Colonic mucosa (tissue), 4 donors: ENCODE data around the gene SRP9. TPM values are rescaled to one million over a fixed set of nuclear protein-coding genes. Genes with fewer than 3 reads are reported as not detected.
"Not testable (repeated sequence)": the region's sequence is repeated elsewhere in the genome, so short reads cannot be mapped to it uniquely, and the experiment has no call there.

Experiments used
- DNase-seq: peaks from one replicate; pipeline ENCODE4 v3.0.0-alpha.2; 2020
- H3K27ac ChIP-seq: fragments of 200-600 bp; one replicate; pipeline ENCODE4 v1.8.0; 2021
- H3K27me3 ChIP-seq: fragments of 200-600 bp; one replicate; pipeline ENCODE4 v1.8.0; 2021
- H3K36me3 ChIP-seq: fragments of 200-600 bp; one replicate; pipeline ENCODE4 v1.8.0; 2021
- H3K4me1 ChIP-seq: fragments of 200-600 bp; one replicate; pipeline ENCODE4 v1.8.0; 2021; ENCODE audit warnings: mild to moderate bottlenecking
- H3K4me3 ChIP-seq: fragments of 200-600 bp; one replicate; pipeline ENCODE4 v1.8.0; 2021
- H3K9ac ChIP-seq, 2 donors: one replicate each; pipeline ENCODE4 v1.7.0; 2013; ENCODE audit warnings: control low read depth in 2 of 2, low read depth in 2 of 2, low read length in 2 of 2
- H3K9me3 ChIP-seq: fragments of 200-600 bp; one replicate; pipeline ENCODE4 v1.8.0; 2021
- intact Hi-C: fragments of 100-400 bp; cut with DNase I; formaldehyde crosslinking; loops from one replicate; pipeline ENCODE4 v1.14.1; 2022
- total RNA-seq, 2 donors: library from RNA; stranded (reverse); fragmentation: NEBNext Ultra II Directional in 1 of 2; extraction: Animal tissue kit (Norgen Biotek cat#: 25700) in 1 of 2; gene quantifications; one replicate each; pipeline ENCODE4 v1.2.1, GENCODE V29; 2021
- TF ChIP-seq, protein P1 (sequence below): fragments of 200-600 bp; IDR thresholded peaks from one replicate; pipeline ENCODE4 v1.8.0; 2022; ENCODE audit warnings: antibody characterized with exemption, mild to moderate bottlenecking
- donor health status: healthy.
- donor health status: DM: no; HTN: no; CAD: no.
- donor health status: DM: no; HTN: no; CAD: no.

The SRP9 gene
- total RNA-seq, 2 donors from 2014 or later = 233 to 264 TPM

DNA sequence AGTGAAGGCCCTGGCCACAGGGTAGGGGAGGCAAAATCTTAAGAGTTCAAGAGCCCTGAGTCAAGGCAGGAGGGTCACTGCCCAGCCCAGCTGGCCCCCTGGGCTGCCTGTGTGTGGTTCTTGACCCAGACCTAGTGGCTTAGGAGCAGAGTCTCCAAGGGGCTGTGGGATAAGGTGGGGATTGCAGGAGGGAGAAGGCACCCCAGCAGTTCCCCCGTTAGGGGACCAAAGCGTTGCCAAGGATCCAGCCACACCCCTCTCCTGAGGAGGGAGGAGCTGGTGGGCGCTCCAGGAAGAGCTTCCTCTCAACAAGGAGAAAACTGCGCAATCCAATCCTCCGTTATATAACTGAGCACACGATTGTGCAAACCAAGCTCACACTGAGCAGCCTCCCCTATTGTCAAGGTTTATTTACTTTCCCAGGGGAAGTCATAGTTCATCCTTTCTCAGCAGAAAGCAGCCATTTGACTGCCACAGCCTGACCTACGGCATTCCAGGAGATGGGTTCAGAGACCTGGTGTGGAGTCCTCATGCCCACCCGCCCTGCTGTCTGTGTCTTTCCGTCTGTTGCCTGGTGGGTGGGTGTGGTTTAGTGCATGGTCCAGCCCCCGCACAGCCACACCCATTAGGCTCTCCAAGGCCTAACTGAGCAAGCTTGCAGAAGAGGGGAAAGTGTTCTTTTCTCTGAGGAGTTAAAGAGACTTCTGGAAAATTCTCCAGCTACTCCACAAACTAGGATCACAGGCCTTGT lies 35.8 kb downstream of the SRP9 start:
- intact Hi-C loops = no loop called here
- Histone ChIP-seq H3K4me1 (peaks cover 35% of the 10 kb centered on the region), H3K4me3 (no peak overlapping the region), H3K9ac (peak overlapping the region; percentile 20 to 49), H3K36me3 (no peaks in the 10 kb centered on the region), H3K9me3 (no peaks in the 10 kb centered on the region), H3K27me3 (no peaks in the 10 kb centered on the region), H3K27ac (peak overlapping the region; percentile 74)
- peak; percentile 76 for DNase-seq
- TF ChIP-seq, protein P1, sequence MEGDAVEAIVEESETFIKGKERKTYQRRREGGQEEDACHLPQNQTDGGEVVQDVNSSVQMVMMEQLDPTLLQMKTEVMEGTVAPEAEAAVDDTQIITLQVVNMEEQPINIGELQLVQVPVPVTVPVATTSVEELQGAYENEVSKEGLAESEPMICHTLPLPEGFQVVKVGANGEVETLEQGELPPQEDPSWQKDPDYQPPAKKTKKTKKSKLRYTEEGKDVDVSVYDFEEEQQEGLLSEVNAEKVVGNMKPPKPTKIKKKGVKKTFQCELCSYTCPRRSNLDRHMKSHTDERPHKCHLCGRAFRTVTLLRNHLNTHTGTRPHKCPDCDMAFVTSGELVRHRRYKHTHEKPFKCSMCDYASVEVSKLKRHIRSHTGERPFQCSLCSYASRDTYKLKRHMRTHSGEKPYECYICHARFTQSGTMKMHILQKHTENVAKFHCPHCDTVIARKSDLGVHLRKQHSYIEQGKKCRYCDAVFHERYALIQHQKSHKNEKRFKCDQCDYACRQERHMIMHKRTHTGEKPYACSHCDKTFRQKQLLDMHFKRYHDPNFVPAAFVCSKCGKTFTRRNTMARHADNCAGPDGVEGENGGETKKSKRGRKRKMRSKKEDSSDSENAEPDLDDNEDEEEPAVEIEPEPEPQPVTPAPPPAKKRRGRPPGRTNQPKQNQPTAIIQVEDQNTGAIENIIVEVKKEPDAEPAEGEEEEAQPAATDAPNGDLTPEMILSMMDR = no peak

DNA sequence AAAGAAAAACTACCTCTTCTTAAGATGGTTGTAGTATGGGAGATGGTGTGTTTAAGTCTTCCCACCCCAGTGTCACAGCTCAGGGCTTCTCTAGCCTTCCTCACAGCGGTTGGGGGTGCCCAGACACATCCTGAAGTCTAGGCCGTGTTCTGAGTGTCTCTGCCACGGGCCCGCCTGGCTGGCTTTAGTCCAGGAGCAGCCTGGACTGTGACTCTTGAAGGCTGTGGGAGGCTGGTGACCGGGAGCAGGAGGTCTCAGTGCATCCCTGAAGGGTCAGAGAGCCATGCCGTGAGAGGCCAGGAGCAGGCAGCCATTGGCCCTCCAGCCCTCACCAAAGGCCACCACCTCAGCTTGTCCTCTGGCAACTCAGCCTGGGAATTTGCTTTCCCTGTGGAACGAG lies 36.8 kb downstream of the SRP9 start:
- Histone ChIP-seq H3K27ac (peak overlapping the region; percentile 74), H3K4me3 (no peak overlapping the region), H3K27me3 (no peaks in the 10 kb centered on the region), H3K9me3 (no peaks in the 10 kb centered on the region), H3K9ac (peak overlapping the region; percentile 16 to 18), H3K4me1 (peaks cover 35% of the 10 kb centered on the region), H3K36me3 (no peaks in the 10 kb centered on the region)
- intact Hi-C loops = no loop called here
- TF ChIP-seq, protein P1 = no peak
- DNase-seq = no peak

DNA sequence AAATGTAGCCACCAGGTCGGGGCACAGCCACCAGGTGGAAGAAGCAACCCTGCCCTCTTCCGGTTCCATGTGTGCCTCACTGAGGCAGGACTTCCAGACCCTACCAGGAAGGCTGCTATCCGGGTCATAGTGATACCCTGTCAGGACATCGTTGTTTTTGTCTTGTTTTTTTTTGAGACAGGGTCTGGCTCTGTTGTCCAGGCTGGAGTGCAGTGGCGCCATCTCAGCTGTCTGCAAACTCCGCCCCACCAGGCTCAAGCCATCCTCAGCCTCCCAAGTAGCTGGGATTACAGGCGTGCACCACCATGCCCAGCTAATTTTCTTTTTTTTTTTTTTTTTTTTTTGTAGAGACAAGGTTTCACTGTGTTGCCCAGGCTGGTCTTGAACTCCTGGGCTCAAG lies 37.5 kb downstream of the SRP9 start:
- DNase-seq, H3K4me3 ChIP-seq, H3K9ac ChIP-seq, H3K27me3 ChIP-seq, H3K9me3 ChIP-seq, H3K36me3 ChIP-seq, intact Hi-C loops, H3K27ac ChIP-seq: not testable (repeated sequence)
- peaks cover 35% of the 10 kb centered on the region for H3K4me1 ChIP-seq

DNA sequence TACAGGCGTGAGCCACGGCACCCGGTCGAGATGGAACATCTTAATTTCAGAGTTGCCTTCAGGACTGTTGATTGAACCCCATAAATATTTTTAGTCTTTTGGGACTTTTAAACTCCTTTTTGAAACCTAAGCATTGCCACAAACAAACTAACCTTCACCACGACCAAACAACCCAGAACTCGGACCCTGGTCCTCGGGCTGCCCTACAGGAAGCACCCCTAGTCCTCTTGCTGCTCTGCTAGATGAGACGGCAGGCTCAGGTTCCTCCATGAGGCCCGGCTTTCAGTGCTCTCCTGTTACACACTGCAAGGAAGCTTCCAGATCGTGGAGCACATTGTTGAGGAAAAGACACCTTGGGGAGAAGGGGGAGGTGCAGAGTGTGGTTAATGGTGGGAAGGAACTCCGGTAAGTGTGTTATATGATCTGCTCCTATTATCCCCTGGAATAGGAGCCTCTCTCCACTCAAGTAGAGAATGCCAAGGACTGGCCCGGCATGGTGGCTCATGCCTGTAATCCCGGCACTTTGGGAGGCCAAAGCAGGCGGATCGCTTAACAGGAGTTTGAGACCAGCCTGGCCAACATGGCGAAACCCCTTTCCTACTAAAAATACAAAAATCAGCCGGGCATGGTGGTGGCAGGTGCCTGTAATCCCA lies 38.0 kb downstream of the SRP9 start:
- TF ChIP-seq, protein P1 = no peak
- peak overlapping the region; percentile 84 for H3K27ac ChIP-seq
- H3K4me3 ChIP-seq = no peak overlapping the region
- DNase-seq = no peak
- no peaks in the 10 kb centered on the region for H3K27me3 ChIP-seq
- no peaks in the 10 kb centered on the region for H3K36me3 ChIP-seq
- H3K9me3 ChIP-seq = no peaks in the 10 kb centered on the region
- intact Hi-C loops = no loop called here
- peaks cover 35% of the 10 kb centered on the region for H3K4me1 ChIP-seq
- H3K9ac ChIP-seq = no peak overlapping the region

DNA sequence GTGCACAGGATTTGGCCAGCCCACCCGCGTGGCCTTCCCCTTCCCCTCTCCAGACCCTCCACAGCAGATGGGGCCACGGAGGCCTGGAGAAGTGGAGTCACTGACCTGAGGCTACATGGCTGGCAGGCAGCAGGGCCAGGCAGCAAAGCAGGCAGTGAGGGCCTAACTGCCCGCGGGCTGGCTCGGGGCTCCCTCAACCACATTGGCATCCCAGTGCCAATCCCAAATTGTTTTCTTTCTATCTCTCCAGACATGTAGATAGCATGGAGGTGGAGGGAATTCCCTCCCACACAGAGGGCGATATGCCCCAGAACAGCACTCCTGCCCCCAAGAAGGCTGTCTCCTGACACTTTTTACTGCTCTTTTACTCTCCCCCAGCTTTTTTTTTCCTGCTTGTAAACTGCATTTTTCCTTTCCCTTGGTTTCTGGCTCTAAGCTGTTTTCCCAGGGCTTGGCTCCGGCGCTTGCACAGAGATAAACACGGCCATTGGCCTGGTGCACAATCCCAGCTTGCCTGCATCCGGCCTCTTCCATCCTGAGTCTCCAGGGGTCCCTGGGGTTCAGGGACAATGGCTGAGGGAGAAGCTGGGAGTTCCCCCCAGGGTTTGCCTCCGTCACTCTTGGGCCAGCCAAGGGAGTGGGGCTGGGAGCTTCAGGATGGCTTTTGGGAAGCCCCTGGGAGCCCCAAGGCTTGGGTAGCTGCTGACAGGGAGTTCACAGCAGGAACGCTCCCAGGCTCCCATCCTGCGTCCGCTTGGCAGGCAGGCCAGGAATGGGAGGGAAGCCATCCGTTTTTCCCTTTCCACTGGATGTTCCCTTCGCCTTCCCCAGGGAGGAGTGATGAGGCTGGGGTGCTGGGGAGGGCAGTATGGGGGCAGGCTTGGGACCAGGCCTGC lies 39.3 kb downstream of the SRP9 start:
- intact Hi-C loops = no loop called here
- H3K27me3 ChIP-seq = no peaks in the 10 kb centered on the region
- peak overlapping the region; percentile 56 to 87 for H3K9ac ChIP-seq
- H3K36me3 ChIP-seq = no peaks in the 10 kb centered on the region
- H3K9me3 ChIP-seq = no peaks in the 10 kb centered on the region
- H3K4me3 ChIP-seq = no peak overlapping the region
- H3K4me1 ChIP-seq = peaks cover 35% of the 10 kb centered on the region
- peak overlapping the region; percentile 84 for H3K27ac ChIP-seq
- peak; percentile 53 for DNase-seq
- TF ChIP-seq, protein P1 = no peak
